Fibroblast of skin of scalp (primary cell): ENCODE results near the gene POLN.
"Not testable (repeated sequence)": the region's sequence is repeated elsewhere in the genome, so short reads cannot be mapped to it uniquely, and the experiment has no call there.

ENCODE experiments used
- DNase-seq: peaks from one replicate; pipeline ENCODE4 v3.0.0-alpha.2; 2013

The POLN gene

DNA sequence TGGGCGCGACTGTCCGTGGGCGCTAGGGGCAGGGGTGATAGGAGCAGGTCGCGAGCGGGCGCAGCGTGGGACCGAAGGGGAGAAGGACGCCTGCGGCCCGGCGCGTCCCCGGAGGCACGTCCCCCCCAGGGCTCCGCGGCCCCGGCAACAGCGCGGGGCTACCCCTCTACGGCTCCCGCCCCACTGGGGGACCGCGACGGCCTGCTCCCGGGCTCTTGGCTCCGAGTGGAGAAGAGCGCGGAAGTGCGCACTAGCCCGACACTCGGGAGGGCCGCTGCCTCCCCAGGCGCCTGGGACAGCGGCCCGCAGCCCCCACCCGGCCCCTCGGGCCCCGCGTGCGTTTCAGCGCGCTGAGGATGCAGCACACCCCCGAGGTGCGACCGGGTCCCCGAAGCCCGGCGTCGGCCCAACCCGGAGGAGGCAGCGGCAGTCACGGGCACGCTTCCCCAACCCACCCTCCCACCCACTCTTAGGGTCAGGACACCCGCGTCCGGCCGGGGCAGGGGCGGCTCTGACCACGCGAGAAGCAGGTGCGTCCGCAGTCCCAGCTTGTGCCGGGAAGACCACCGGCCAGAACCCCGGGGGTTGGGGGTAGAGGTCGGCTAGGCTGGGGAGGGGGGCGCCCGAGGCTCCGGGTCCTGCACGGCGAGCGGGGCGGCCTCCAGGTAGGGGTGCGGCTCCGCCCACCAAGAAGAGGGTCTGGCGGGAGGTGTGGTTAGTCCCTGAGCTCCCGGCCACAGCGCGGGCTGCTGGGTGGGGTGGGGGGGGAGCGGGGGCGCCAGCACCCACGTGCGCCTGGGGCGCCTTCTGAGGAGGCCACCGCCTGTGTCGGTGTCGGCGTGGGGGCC lies 201.3 kb downstream of the POLN start:
- no peak for DNase-seq

DNA sequence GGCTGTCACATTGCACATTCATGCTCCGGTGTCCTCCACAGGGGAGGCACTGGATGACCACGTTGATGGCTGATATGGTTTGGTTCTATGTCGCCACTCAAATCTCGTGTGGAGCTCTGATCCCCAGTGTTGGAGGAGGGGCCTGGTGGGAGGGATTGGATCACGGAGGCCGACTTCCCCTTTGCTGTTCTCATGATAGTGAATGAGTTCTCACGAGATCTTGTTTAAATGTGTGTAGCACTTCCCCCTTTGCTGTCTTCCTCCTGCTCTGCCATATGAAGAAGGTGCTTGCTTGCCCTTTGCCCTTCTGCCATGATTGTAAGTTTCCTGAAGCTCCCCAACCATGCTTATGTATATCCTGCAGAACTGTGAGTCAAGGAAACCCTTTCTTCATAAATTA lies 205.1 kb downstream of the POLN start:
- no peak for DNase-seq

GRCh38 chr4:2036327-2036726 lies 205.6 kb downstream of the POLN start:
- no peak for DNase-seq

GRCh38 chr4:2031161-2031560 lies 210.8 kb downstream of the POLN start:
- DNase-seq, result not testable (repeated sequence)

DNA sequence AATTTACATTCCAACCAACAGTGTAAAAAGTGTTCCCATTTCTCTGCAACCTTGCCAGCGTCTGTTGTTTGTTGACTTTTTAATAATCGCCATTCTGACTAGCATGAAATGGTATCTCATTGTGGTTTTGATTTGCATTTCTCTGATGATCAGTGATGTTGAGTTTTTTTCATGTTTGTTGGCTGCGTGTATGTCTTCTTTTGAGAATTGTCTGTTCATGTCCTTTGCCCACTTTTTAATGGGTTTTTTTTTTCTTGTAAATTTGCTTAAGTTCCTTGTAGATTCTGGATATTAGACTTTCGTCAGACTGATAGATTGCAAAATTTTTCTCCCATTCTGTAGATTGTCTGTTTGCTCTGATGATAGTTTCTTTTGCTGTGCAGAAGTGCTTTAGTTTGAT lies 214.8 kb downstream of the POLN start:
- peak; percentile 18 for DNase-seq

DNA sequence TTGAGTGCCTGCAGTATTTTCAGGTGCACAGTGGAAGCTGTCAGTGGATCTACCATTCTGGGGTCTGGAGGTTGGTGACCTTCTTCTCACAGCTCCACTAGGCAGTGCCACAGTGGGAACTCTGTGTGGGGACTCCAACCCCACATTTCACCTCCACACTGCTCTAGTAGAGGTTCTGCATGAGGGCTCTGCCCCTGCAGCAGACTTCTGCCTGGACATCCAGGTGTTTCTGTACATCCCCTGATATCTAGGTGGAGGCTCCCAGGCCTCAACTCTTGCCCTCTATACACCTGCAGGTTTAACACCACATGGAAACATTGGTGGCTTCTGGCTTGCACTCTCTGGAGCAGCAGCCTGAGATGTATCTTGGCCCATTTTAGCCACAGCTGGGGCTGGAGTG lies 216.1 kb downstream of the POLN start:
- DNase-seq, result no peak

GRCh38 chr4:2024683-2025082 lies 217.2 kb downstream of the POLN start:
- DNase-seq, result peak; percentile 19
